CD4-positive, alpha-beta memory T cell (primary cell): ENCODE results near the gene SMYD3. TPM values are rescaled to one million over a fixed set of nuclear protein-coding genes. Genes with fewer than 3 reads are reported as not detected.

Experiments used
- CTCF ChIA-PET: fragments of 350-600 bp; sonication (Branson Sonifier 250); formaldehyde crosslinking; loops from one replicate; lab custom pipeline; 2021; ENCODE audit warnings: inconsistent platforms; ENCODE audit not compliant: partially characterized antibody; lab: Charles Lee
- POLR2A ChIA-PET: fragments of 350-600 bp; sonication (Branson Sonifier 250); formaldehyde crosslinking; loops from one replicate; lab custom pipeline; 2021; ENCODE audit not compliant: partially characterized antibody; lab: Charles Lee
- DNase-seq, 5 donors: peaks; one replicate each; pipeline versions ENCODE4 v3.0.0 to v3.0.0-alpha.2; 2020 to 2022; ENCODE audit warnings: mixed read lengths in 1 of 5
- H3K27ac ChIP-seq: one replicate; pipeline ENCODE4 v1.7.0; 2013; ENCODE audit warnings: low read depth, low read length
- H3K27me3 ChIP-seq: 2 replicates; pipeline ENCODE4 v1.7.0; 2013; ENCODE audit warnings: mild to moderate bottlenecking, low read length, moderate library complexity; ENCODE audit not compliant: insufficient read depth
- H3K36me3 ChIP-seq: 2 replicates; pipeline ENCODE4 v1.7.0; 2013; ENCODE audit warnings: mild to moderate bottlenecking, low read length, moderate library complexity; ENCODE audit not compliant: insufficient read depth
- H3K4me1 ChIP-seq: 2 replicates; pipeline ENCODE4 v1.7.0; 2013; ENCODE audit warnings: mild to moderate bottlenecking, low read length, moderate library complexity; ENCODE audit not compliant: insufficient read depth
- H3K4me3 ChIP-seq, 2 donors: one replicate each; pipeline ENCODE4 v1.7.0; 2013; ENCODE audit warnings: low read length in 2 of 2, mild to moderate bottlenecking in 1 of 2
- H3K9me3 ChIP-seq, 2 donors: one replicate each; pipeline ENCODE4 v1.7.0; 2013; ENCODE audit warnings: low read length in 2 of 2, control low read depth in 1 of 2; ENCODE audit not compliant: control insufficient read depth in 1 of 2
- H3K27ac Mint-ChIP-seq, 7 donors: one replicate each; pipeline ENCODE4 v1.8.0; 2020 to 2021; ENCODE audit warnings: mixed read lengths in 7 of 7, mild to moderate bottlenecking in 6 of 7, inconsistent platforms in 3 of 7, moderate library complexity in 3 of 7
- H3K27me3 Mint-ChIP-seq, 2 donors: one replicate each; pipeline ENCODE4 v1.8.0; 2020 to 2021; ENCODE audit warnings: mixed read lengths in 2 of 2
- H3K36me3 Mint-ChIP-seq, 2 donors: one replicate each; pipeline ENCODE4 v1.8.0; 2020 to 2021; ENCODE audit warnings: mixed read lengths in 2 of 2, inconsistent platforms in 1 of 2, mild to moderate bottlenecking in 1 of 2
- H3K4me1 Mint-ChIP-seq, 4 donors: one replicate each; pipeline ENCODE4 v1.8.0; 2020 to 2021; ENCODE audit warnings: mixed read lengths in 4 of 4, mild to moderate bottlenecking in 1 of 4
- H3K4me3 Mint-ChIP-seq, 8 donors: one replicate each; pipeline ENCODE4 v1.8.0; 2020 to 2021; ENCODE audit warnings: mixed read lengths in 8 of 8, mild to moderate bottlenecking in 7 of 8, moderate library complexity in 6 of 8, inconsistent platforms in 3 of 8
- H3K9me3 Mint-ChIP-seq, 8 donors: one replicate each; pipeline ENCODE4 v1.8.0; 2020 to 2021; ENCODE audit warnings: mixed read lengths in 8 of 8, mild to moderate bottlenecking in 5 of 8, inconsistent platforms in 3 of 8, moderate library complexity in 1 of 8
- intact Hi-C: fragments of 100-400 bp; cut with micrococcal nuclease; formaldehyde crosslinking; loops from one replicate; pipeline ENCODE4 v1.15.1; 2023
- polyA plus RNA-seq, 2 donors: library from polyadenylated mRNA; unstranded; fragments of 300-500 nt; fragmentation: Illumina TruSeq; gene quantifications; one replicate each; pipeline ENCODE4 v1.2.3, GENCODE V29; 2021
- total RNA-seq, 2 experiments: library from RNA; stranded (reverse); gene quantifications; one replicate each; pipeline ENCODE4 v1.2.3, GENCODE V29; 2021

Gene SMYD3
- total and polyA plus RNA-seq, 4 experiments from 2014 or later: 19.5 to 28.9 (median 22.9) TPM

- H3K4me3 Mint-ChIP-seq: no peak overlapping the region
- no peak overlapping the region for H3K27ac Mint-ChIP-seq
- peaks cover 0 to 25% (median 13%) of the 10 kb centered on the region in 8 donors for H3K9me3 Mint-ChIP-seq
- DNase-seq: no peak
- H3K27ac ChIP-seq: no peak overlapping the region
- ChIA-PET POLR2A (no interaction called here), CTCF (no interaction called here)
- H3K27me3 ChIP-seq: no peaks in the 10 kb centered on the region
- no peaks in the 10 kb centered on the region for H3K27me3 Mint-ChIP-seq
- no peak overlapping the region for H3K4me3 ChIP-seq
- no peaks in the 10 kb centered on the region for H3K4me1 ChIP-seq
- no peaks in the 10 kb centered on the region for H3K36me3 ChIP-seq
- intact Hi-C loops: no loop called here
- H3K4me1 Mint-ChIP-seq: peaks cover 5 to 13% (median 6%) of the 10 kb centered on the region in 4 donors
- H3K36me3 Mint-ChIP-seq: peaks cover 27 to 41% of the 10 kb centered on the region in 2 donors
- H3K9me3 ChIP-seq: no peaks in the 10 kb centered on the region
Measured at GRCh38 chr1:246435421-246436041, 71.5 kb downstream of the SMYD3 start.

GRCh38 chr1:246434335-246434734, 72.7 kb downstream of the SMYD3 start:
- intact Hi-C loops: no loop called here
- CTCF ChIA-PET: no interaction called here
- Histone ChIP-seq H3K4me1 (no peaks in the 10 kb centered on the region), H3K4me3 (no peak overlapping the region), H3K36me3 (no peaks in the 10 kb centered on the region), H3K9me3 (no peaks in the 10 kb centered on the region), H3K27ac (no peak overlapping the region), H3K27me3 (no peaks in the 10 kb centered on the region)
- H3K4me1 Mint-ChIP-seq: peaks cover 5 to 16% (median 6%) of the 10 kb centered on the region in 4 donors
- H3K4me3 Mint-ChIP-seq: no peak overlapping the region
- peaks cover 0 to 25% (median 13%) of the 10 kb centered on the region in 8 donors for H3K9me3 Mint-ChIP-seq
- peak overlapping the region in 1 of 7 donors; percentile 45 for H3K27ac Mint-ChIP-seq
- POLR2A ChIA-PET: no interaction called here
- H3K27me3 Mint-ChIP-seq: no peaks in the 10 kb centered on the region
- no peak for DNase-seq
- H3K36me3 Mint-ChIP-seq: peaks cover 23 to 37% of the 10 kb centered on the region in 2 donors

- no peaks in the 10 kb centered on the region for H3K4me1 ChIP-seq
- no peak overlapping the region for H3K27ac Mint-ChIP-seq
Measured at GRCh38 chr1:246428542-246429308, 78.4 kb downstream of the SMYD3 start.

GRCh38 chr1:246427611-246428010, 79.5 kb downstream of the SMYD3 start:
- Histone ChIP-seq H3K9me3 (no peaks in the 10 kb centered on the region), H3K27ac (no peak overlapping the region), H3K4me3 (no peak overlapping the region), H3K27me3 (no peaks in the 10 kb centered on the region), H3K4me1 (no peaks in the 10 kb centered on the region), H3K36me3 (no peaks in the 10 kb centered on the region)
- ChIA-PET POLR2A (no interaction called here), CTCF (no interaction called here)
- no peak for DNase-seq
- Mint-ChIP-seq H3K9me3 (peaks cover 0 to 7% (median 0%) of the 10 kb centered on the region in 8 donors), H3K4me3 (no peak overlapping the region), H3K4me1 (peaks cover 6 to 15% (median 8%) of the 10 kb centered on the region in 4 donors), H3K36me3 (peaks cover 3 to 9% of the 10 kb centered on the region in 2 donors), H3K27me3 (no peaks in the 10 kb centered on the region), H3K27ac (no peak overlapping the region)
- intact Hi-C loops: no loop called here

More at GRCh38 chr1:246428542-246429308, 78.4 kb downstream of the SMYD3 start:
- peaks cover 0 to 9% (median 0%) of the 10 kb centered on the region in 8 donors for H3K9me3 Mint-ChIP-seq
- H3K4me1 Mint-ChIP-seq: peaks cover 6 to 15% (median 10%) of the 10 kb centered on the region in 4 donors
- no peak overlapping the region for H3K4me3 ChIP-seq
- intact Hi-C loops: no loop called here
- H3K27ac ChIP-seq: no peak overlapping the region
- H3K27me3 Mint-ChIP-seq: no peaks in the 10 kb centered on the region
- POLR2A ChIA-PET: no interaction called here
- no peaks in the 10 kb centered on the region for H3K9me3 ChIP-seq
- H3K36me3 Mint-ChIP-seq: peaks cover 6 to 15% of the 10 kb centered on the region in 2 donors
- CTCF ChIA-PET: no interaction called here
- H3K27me3 ChIP-seq: no peaks in the 10 kb centered on the region
- no peak for DNase-seq
- no peaks in the 10 kb centered on the region for H3K36me3 ChIP-seq
- peak overlapping the region in 1 of 8 donors; percentile 28 for H3K4me3 Mint-ChIP-seq

- H3K4me1 ChIP-seq: no peaks in the 10 kb centered on the region
- no peaks in the 10 kb centered on the region for H3K36me3 ChIP-seq
- POLR2A ChIA-PET: no interaction called here
- Mint-ChIP-seq H3K9me3 (peaks cover 0 to 6% (median 0%) of the 10 kb centered on the region in 8 donors), H3K4me3 (no peak overlapping the region), H3K27me3 (no peaks in the 10 kb centered on the region), H3K4me1 (peaks cover 8 to 15% (median 11%) of the 10 kb centered on the region in 4 donors), H3K36me3 (peaks cover 4 to 9% of the 10 kb centered on the region in 2 donors), H3K27ac (no peak overlapping the region)
- no peaks in the 10 kb centered on the region for H3K27me3 ChIP-seq
- no peaks in the 10 kb centered on the region for H3K9me3 ChIP-seq
- no peak overlapping the region for H3K4me3 ChIP-seq
- intact Hi-C loops: no loop called here
- H3K27ac ChIP-seq: no peak overlapping the region
- no peak for DNase-seq
- CTCF ChIA-PET: interaction anchor here (0.6 kb wide), 1 partner anchor 1439 kb away, joined by 3 read pairs; no protein-coding TSS in a partner anchor
Measured at GRCh38 chr1:246425895-246426294, 81.2 kb downstream of the SMYD3 start.

GRCh38 chr1:246425139-246425794, 81.8 kb downstream of the SMYD3 start:
- Histone ChIP-seq H3K4me3 (no peak overlapping the region), H3K4me1 (no peaks in the 10 kb centered on the region), H3K36me3 (no peaks in the 10 kb centered on the region), H3K9me3 (no peaks in the 10 kb centered on the region), H3K27me3 (no peaks in the 10 kb centered on the region), H3K27ac (no peak overlapping the region)
- no peaks in the 10 kb centered on the region for H3K27me3 Mint-ChIP-seq
- H3K4me3 Mint-ChIP-seq: no peak overlapping the region
- ChIA-PET CTCF (interaction anchor here (0.6 kb wide), 1 partner anchor 1439 kb away, joined by 3 read pairs; no protein-coding TSS in a partner anchor), POLR2A (no interaction called here)
- no peak overlapping the region for H3K27ac Mint-ChIP-seq
- peaks cover 2 to 14% of the 10 kb centered on the region in 2 donors for H3K36me3 Mint-ChIP-seq
- peaks cover 7 to 11% (median 11%) of the 10 kb centered on the region in 4 donors for H3K4me1 Mint-ChIP-seq
- DNase-seq: no peak
- peaks cover 0 to 2% (median 0%) of the 10 kb centered on the region in 8 donors for H3K9me3 Mint-ChIP-seq
- intact Hi-C loops: no loop called here

GRCh38 chr1:246420300-246420699, 86.8 kb downstream of the SMYD3 start:
- no peak overlapping the region for H3K4me3 Mint-ChIP-seq
- no peaks in the 10 kb centered on the region for H3K9me3 ChIP-seq
- ChIA-PET POLR2A (no interaction called here), CTCF (interaction anchor here (1.0 kb wide), 1 partner anchor 12 kb away, joined by 3 read pairs; no protein-coding TSS in a partner anchor)
- no peaks in the 10 kb centered on the region for H3K4me1 ChIP-seq
- H3K36me3 ChIP-seq: no peaks in the 10 kb centered on the region
- no peaks in the 10 kb centered on the region for H3K27me3 Mint-ChIP-seq
- H3K27me3 ChIP-seq: no peaks in the 10 kb centered on the region
- H3K36me3 Mint-ChIP-seq: peaks cover 21 to 45% of the 10 kb centered on the region in 2 donors
- DNase-seq: no peak
- intact Hi-C loops: no loop called here
- peak overlapping the region in 1 of 7 donors; percentile 9 for H3K27ac Mint-ChIP-seq
- H3K9me3 Mint-ChIP-seq: peaks cover 0 to 15% (median 4%) of the 10 kb centered on the region in 8 donors
- peaks cover 3 to 8% (median 4%) of the 10 kb centered on the region in 4 donors for H3K4me1 Mint-ChIP-seq
- no peak overlapping the region for H3K4me3 ChIP-seq
- H3K27ac ChIP-seq: no peak overlapping the region
